ENCODE results near the gene ANAPC1.
A peak's percentile ranks its signal among the peaks of the same experiment; 100 is the strongest.
"Not testable (repeated sequence)": the region's sequence is repeated elsewhere in the genome, so short reads cannot be mapped to it uniquely, and the experiment has no call there.

Gene ANAPC1

DNA sequence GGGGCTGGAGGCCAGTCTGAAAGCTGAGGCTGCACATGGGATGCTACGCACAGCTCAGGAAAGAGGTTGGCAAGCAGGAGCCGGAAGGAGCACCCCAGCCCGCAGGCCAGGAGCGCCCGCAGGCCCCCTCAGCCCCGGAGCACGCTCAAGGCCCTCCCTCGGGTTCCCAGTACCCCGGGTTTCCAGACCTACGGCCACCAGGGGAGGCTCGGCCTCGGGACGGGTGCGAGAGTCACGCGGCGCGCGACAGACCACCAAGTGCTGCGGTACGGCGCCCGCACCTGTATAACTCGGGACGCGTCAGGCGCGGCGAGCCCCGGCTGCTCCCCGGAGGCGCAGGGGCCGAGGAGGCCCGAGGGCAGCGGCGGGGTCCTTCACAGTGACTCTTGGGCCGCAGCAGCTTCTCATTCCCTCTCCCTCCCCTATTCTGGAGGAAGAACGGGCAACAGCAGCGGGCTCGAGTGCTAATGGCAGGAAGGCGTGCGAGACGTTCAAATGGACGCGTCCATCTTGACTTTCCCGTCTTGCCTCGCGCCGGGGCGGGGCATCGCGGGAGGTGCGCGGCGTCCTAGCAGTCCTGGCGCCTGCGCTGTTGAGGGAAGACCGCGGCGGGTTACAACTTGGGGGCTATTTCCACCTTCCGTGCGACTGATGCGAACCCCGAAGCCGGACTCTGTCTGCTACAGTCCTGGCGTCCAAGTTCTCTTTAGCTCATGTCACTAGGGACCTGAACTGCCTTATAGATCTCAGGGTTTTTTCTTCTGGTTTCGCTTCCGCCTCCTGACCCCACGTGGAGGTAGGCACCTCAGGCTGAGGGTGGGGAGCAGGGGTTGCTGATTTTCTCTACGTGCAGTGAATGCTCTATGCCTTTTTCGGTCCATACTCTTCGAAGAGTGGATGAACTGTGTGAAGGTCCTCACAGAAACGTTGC is at the start of gene ANAPC1:
TSS of gene ANAPC1 (minus strand) at position 533 of the 931 bp plus-strand sequence. CDS start 3,368 bp downstream, outside the sequence.
- peak; percentile 30 for DNase-seq (ENCODE audit: low read depth)

DNA sequence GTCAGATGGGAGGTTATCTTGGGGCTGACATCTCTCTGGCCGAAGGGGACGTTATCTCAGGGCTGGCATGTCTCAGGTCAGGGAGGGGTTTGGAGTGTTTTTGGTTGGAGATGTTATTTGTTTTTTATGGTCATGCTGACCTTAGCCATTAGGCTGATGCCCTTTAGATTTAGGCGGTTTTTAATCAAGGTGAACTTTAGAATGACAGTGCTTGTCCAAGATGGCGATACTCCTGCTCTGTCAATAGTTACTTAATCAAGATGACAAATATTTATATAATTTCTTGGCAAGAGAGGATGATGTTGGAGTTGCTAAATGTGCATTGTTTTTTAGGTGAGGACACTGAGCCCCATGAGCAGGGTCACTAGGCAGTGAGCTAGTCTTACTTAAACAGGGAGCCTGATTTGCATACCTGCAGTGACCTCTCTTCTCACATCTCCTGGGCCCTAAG is 48.9 kb upstream of the ANAPC1 start:
- no peak for DNase-seq (ENCODE audit: low read depth)

DNA sequence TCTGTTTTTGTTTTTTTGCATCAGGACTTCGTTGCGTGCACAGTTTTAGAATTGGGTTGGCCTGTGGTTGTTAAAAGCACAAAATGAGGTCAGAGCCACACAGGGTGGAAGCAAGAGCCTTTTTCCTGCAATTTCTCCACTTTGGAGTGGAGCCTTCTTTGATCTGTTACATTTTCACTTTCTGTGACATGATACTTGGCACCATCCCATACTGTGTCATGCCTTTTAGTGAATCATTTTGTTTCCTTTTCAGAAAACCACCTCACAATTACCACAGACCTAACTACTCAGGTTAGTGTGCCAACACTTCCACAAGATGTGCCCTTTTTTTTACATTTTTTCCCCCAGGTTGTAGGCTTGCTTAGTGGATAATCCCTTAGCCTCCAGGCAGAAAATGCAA is 46.9 kb upstream of the ANAPC1 start:
- DNase-seq (ENCODE audit: low read depth), result no peak

DNA sequence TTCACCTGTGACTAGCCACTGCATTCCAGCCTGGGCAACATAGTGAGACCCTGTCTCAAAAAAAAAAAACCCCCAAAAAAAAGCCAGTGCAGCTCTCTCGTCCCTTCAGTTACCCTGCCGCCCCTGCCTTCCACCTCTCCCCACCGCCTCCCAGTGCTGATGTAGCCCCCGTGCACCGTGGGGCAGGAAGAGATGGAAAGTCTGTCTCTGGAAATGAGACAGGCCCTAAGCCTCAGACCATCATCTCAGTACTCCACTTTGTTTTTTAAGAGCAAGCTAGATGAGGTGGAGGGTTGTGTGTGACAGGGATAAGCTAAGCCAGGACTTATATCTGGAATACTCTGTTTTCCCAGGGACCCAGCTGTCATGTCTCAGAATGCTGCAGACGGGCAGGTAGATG is 46.4 kb upstream of the ANAPC1 start:
- DNase-seq (ENCODE audit: low read depth), result no peak

- no peak for DNase-seq (ENCODE audit: low read depth)
These were observed 43.7 kb upstream of the ANAPC1 start for GRCh38 chr2:111927723-111928122.

- no peak for DNase-seq (ENCODE audit: low read depth)
These were observed 40.7 kb upstream of the ANAPC1 start for GRCh38 chr2:111924617-111925107.

GRCh38 chr2:111923276-111923804 is 39.3 kb upstream of the ANAPC1 start:
- DNase-seq (ENCODE audit: low read depth), result no peak

- DNase-seq (ENCODE audit: low read depth), result no peak
These were observed 36.0 kb upstream of the ANAPC1 start for GRCh38 chr2:111919794-111920608.

- DNase-seq (ENCODE audit: low read depth), result no peak
These were observed 35.4 kb upstream of the ANAPC1 start for GRCh38 chr2:111919365-111919764.

- DNase-seq (ENCODE audit: low read depth), result peak; percentile 43
These were observed 34.4 kb upstream of the ANAPC1 start for GRCh38 chr2:111918383-111918806.

DNA sequence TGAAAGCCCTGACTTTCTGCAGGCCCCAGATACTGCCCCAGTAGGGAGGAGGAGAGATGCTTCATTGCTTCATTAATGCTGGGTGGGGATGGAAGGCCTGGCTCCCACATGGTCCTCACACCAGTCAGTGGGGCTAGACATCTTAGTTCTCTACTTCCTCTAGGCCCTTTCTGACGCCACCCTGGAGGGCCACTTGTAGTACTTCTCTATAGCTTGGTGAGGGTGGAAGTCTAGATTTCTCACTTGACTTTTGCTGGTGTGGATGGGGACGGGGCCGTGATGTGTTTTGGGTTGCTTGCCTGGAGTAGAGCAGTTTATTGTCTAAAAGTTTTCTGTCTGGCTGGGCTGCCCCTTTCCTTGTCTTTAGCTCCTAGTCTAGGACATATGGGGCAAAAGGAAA is 33.1 kb upstream of the ANAPC1 start:
- no peak for DNase-seq (ENCODE audit: low read depth)

DNA sequence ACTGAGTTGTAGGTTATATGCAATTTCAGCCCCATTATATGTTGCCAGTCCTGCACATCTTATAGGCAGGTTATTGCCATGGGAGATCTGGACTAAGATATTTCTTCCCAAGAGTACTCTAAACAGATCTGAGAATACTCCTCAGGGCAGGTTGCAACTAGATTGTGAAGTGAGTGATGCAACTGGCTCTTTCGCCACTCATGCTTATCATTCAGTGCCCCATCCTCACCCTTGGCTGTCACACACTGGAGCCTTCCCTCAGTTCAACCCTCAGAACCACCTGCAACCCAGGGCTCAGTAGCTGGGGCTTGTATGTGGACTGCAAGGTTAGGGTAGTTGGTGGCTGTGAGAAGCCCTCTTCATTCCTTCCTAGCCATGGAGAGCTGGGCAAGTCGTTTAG is 28.6 kb upstream of the ANAPC1 start:
- DNase-seq (ENCODE audit: low read depth), result no peak

GRCh38 chr2:111911295-111911977 is 27.4 kb upstream of the ANAPC1 start:
- not testable (repeated sequence) for DNase-seq (ENCODE audit: low read depth)

DNA sequence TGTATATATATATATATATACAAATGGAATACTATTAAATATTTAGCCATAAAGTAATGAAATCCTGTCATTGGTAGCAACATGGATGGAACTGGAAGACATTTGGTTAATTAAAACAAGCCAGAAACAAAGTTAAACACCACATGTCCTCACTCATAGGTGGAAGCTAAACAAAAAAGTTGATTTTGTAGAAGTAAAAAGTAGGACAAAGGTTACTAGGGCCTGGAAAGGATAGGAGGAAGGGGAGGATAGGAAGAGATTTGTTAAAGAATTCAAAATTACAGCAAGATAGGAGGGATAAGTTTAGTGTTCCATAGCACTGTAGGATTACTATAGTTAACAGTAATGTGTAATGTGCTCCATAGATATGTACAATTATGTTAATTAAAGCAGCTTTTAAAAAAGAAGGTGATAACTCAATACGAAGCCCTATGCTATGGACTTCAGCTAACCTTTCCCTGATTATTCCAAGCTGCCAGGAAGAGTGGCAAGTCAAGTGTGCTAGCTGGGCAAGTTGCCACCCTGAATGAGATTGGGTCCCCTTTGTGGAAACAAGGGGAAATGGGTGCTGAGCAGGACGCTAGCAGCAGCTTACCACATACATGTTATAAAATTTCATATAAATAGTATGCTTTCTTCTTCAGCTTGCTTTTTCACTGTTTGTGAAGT is 26.8 kb upstream of the ANAPC1 start:
- no peak for DNase-seq (ENCODE audit: low read depth)

GRCh38 chr2:111909997-111910396 is 26.0 kb upstream of the ANAPC1 start:
- not testable (repeated sequence) for DNase-seq (ENCODE audit: low read depth)

DNA sequence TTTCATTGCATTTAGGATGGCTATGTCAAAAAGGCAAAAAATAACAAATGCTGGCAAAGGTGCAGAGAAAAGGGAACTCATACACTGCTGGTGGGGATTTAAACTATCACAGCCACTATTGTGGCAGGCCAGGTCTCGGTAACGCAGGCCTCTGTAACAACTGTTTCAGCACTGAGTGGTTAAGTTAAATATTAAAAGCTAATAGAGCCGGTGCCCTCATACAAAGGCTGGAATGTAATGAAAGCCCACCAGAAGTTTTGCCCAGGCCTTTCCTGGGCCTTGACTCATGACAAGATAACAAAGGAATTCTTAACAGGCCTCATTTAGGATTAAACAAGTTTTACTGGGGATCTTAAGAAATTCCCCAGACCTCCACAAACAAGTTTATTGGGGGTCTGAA is 25.1 kb upstream of the ANAPC1 start:
- no peak for DNase-seq (ENCODE audit: low read depth)

DNA sequence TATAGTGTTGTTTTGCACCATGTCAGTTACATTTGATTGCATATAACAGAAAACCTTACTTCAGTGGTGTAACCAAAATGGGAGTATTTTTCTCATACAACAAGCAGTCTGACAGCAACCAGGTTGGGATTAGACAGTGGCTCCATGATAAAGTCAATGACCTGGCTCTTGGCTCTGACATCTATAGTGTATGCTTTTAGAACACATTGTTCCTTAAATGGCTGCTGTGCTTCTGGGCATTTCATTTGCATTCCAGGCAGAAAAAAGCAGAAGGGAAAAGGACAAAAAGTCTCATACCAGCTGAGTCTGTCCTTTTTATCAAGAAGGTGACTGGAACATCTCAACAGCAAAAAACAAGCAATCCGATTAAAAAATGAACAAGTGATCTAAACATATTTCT is 24.6 kb upstream of the ANAPC1 start:
- no peak for DNase-seq (ENCODE audit: low read depth)

- no peak for DNase-seq (ENCODE audit: low read depth)
These were observed 22.2 kb upstream of the ANAPC1 start for GRCh38 chr2:111905990-111906735.

- not testable (repeated sequence) for DNase-seq (ENCODE audit: low read depth)
These were observed 21.5 kb upstream of the ANAPC1 start for GRCh38 chr2:111905475-111905869.

DNA sequence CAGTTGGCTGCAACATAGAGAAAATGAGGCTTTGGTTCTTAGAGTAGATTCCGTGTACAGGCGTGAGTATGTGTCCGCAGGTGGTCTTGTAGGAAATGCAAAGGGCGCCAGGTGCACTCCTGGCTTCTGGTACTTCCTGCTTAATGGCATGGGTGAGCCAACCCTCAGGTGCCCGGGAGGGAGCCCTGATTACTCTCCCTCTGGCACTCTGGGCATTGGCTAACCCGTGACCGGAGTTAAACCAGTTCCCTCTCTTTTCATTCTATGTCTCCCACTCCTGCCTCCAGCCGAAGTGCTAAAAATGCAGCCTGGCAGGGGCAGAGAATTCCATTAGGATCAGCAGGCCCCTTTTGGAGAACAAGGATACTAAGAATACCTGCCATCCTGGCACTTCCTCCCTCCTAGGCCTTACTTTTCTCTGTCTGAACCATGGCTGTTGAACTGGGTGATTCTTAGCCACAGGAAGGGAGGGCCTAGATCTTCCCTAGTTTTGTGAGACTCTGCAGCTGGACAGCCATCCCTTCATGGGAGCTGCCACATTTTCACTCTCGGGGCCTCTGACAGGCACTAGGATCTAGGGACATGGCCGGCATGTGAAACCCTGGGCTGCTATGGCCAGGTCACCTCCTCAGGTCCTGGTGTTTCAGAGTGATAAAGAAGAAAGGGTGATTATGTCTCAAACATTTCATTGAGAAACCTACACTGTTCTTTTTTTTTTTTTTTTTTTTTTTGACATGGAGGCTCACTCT is 20.9 kb upstream of the ANAPC1 start:
- DNase-seq (ENCODE audit: low read depth), result no peak
